ENCODE measurements around the gene ARHGAP10.

- TF ChIP-seq POLR2A (IDR thresholded peaks at IDR 0.05; ENCODE audit: low read depth, low read length) (no peak), TAF1 (IDR thresholded peaks at IDR 0.05; ENCODE audit: low read depth, low read length) (no peak), POLR2AphosphoS5 (IDR thresholded peaks at IDR 0.05; ENCODE audit: low read depth, low read length) (no peak), SPI1 (IDR thresholded peaks at IDR 0.05; ENCODE audit: low read depth, low read length) (no peak)
These were observed 178.4 kb downstream of the ARHGAP10 start for GRCh38 chr4:147910315-147910714.
